ENCODE measurements around the gene SZRD1. TPM values are rescaled to one million over a fixed set of nuclear protein-coding genes. Genes with fewer than 3 reads are reported as not detected.

SZRD1 gene
- total RNA-seq, 4 donors from 2014 or later = 24.4 to 126 (median 47.2) TPM

DNA sequence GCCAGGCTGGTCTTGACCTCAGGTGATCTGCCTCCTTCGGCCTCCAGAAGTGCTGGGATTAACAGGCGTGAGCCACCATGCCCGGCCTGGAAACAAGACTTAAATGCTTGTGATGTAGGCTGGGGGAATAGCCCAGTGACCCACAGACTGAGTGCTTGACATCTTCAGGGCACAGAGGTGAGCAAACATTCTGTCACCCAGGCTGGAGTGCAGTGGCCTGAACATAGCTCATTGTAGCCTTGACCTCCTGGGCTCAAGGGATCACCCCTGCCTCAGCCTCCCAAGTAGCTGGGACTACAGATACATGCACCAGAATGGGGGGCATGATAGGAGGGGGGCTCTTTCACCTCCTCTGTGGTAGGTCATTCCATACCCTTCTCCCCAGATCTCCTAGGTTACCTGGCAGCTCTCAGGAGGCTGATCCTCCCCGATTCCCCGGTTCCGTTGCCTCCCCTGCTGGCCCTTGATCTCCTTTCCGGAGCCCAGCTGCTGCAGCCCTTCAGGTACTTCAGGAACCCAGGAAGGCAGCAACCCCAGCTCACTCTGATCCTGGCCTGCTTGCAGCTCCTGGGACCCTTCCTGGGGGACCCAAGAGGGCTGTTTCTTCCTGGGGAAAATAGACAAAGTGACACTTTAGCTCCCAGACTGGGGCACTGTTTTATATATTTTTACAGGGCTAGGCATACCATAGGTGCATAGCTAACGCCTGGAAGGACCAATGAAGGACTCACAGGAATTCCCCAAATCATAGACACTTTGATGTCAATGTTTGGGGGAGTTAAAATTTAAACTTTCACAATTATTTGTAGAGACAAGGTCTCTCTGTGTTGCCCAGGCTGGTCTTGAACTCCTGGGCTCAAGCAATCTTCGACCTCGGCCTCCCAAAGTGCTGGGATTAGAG is 58.3 kb downstream of the SZRD1 start:
- intact Hi-C loops (cut with DNase I; ENCODE audit: low total_unique reads) = no loop called here
- H3K9me3 ChIP-seq = no peaks in the 10 kb centered on the region
- no peak for DNase-seq
- H3K27me3 ChIP-seq = no peaks in the 10 kb centered on the region
- no peaks in the 10 kb centered on the region for H3K36me3 ChIP-seq
- H3K4me1 ChIP-seq = no peaks in the 10 kb centered on the region
- no peak overlapping the region for H3K4me3 ChIP-seq
- TF ChIP-seq POLR2A (IDR thresholded peaks at IDR 0.05) = no peak
- TF ChIP-seq, protein P1, sequence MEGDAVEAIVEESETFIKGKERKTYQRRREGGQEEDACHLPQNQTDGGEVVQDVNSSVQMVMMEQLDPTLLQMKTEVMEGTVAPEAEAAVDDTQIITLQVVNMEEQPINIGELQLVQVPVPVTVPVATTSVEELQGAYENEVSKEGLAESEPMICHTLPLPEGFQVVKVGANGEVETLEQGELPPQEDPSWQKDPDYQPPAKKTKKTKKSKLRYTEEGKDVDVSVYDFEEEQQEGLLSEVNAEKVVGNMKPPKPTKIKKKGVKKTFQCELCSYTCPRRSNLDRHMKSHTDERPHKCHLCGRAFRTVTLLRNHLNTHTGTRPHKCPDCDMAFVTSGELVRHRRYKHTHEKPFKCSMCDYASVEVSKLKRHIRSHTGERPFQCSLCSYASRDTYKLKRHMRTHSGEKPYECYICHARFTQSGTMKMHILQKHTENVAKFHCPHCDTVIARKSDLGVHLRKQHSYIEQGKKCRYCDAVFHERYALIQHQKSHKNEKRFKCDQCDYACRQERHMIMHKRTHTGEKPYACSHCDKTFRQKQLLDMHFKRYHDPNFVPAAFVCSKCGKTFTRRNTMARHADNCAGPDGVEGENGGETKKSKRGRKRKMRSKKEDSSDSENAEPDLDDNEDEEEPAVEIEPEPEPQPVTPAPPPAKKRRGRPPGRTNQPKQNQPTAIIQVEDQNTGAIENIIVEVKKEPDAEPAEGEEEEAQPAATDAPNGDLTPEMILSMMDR (IDR thresholded peaks at IDR 0.05) = no peak
- H3K27ac ChIP-seq = no peak overlapping the region

DNA sequence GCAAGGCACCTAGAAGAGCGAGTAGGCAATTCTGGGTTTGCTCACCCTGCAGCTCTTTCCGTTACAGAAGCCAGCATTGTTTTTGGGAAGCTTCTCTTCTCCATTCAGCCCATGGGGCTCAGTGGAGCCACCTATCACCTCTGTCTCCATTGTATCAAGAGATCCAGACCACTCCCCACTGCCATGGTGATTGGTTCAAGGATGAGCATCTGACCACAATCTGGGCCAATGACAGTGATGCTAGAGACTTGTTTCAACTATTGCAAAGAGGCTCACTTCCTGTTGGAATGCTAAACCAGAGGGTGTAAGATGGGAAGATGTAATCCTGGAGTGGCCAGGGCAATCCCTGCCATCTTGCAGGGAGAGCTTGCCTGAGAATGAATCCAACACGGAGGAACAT is 63.6 kb downstream of the SZRD1 start:
- no peak overlapping the region for H3K4me3 ChIP-seq
- no peak for TF ChIP-seq POLR2A (IDR thresholded peaks at IDR 0.05)
- TF ChIP-seq, protein P1 (IDR thresholded peaks at IDR 0.05) = no peak

DNA sequence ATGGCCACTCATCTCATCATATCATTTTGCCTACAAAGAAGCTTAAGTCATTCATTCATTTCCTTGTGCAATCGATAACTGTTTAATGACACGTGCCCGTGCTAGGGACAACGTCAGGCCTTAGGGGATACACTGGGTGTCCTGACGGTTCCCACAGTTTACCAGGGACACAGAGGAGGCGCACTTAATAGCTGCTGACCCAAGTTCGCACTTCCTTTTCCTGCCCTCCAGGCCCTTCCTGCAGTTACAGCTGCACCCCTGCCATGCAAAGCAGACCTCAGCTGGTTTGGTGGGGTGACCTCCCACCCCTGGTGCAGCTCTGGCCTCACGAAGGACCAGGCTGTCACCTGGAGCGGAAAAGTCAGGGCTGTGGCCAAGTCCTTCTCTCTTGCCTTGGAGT is 66.0 kb downstream of the SZRD1 start:
- no peaks in the 10 kb centered on the region for H3K9me3 ChIP-seq
- no peak for TF ChIP-seq POLR2A (IDR thresholded peaks at IDR 0.05)
- H3K4me1 ChIP-seq = no peaks in the 10 kb centered on the region
- no peak overlapping the region for H3K27ac ChIP-seq
- no peak overlapping the region for H3K4me3 ChIP-seq
- H3K36me3 ChIP-seq = no peaks in the 10 kb centered on the region
- H3K27me3 ChIP-seq = no peaks in the 10 kb centered on the region
- DNase-seq = no peak
- intact Hi-C loops (cut with DNase I; ENCODE audit: low total_unique reads) = no loop called here

More for the DNA sequence above, 63.6 kb downstream of the SZRD1 start:
- no peaks in the 10 kb centered on the region for H3K27me3 ChIP-seq
- intact Hi-C loops (cut with DNase I; ENCODE audit: low total_unique reads) = no loop called here
- no peaks in the 10 kb centered on the region for H3K4me1 ChIP-seq
- no peak for DNase-seq
- no peaks in the 10 kb centered on the region for H3K36me3 ChIP-seq
- no peaks in the 10 kb centered on the region for H3K9me3 ChIP-seq
- no peak overlapping the region for H3K27ac ChIP-seq

DNA sequence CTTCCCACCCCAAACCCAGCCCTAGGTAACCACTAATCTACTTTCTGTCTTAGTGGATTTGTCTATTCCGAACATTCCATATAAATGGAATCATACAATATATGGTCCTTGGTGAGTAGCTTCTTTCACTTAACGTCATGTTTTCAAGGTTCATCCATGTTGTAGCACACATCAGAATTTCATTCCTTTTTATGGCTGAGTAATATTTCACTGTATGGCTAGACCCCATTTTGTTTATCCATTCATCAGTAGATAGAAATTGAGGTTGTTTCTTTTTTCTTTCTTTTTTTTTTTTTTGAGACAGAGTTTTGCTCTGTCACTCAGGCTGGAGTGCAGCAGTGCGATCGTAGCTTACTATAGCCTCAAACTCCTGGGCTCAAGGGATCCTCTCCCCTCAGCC is 67.0 kb downstream of the SZRD1 start:
- Histone ChIP-seq H3K27ac (no peak overlapping the region), H3K9me3 (no peaks in the 10 kb centered on the region), H3K4me1 (no peaks in the 10 kb centered on the region), H3K4me3 (no peak overlapping the region), H3K36me3 (no peaks in the 10 kb centered on the region), H3K27me3 (no peaks in the 10 kb centered on the region)
- no peak for TF ChIP-seq POLR2A (IDR thresholded peaks at IDR 0.05)
- TF ChIP-seq, protein P1 (IDR thresholded peaks at IDR 0.05) = no peak
- DNase-seq = no peak
- intact Hi-C loops (cut with DNase I; ENCODE audit: low total_unique reads) = no loop called here

DNA sequence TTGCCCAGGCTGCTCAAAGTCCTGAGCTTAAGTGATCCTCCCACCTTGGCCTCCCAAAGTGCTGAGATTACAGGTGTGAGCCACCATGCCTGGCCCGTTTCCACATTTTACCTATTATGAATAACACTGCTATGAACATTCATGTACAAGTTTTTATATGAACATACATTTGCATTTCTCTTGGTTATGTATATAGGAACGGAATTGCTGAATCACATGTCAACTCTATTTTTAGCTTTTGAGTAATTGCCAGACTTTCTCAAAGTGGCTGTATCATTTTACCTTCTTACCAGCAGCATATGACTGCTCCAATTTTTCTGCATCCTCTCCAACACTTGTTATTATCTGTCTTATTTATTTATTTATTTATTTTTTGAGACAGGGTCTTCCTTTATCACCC is 67.5 kb downstream of the SZRD1 start:
- intact Hi-C loops (cut with DNase I; ENCODE audit: low total_unique reads) = no loop called here
- Histone ChIP-seq H3K27ac (no peak overlapping the region), H3K4me1 (no peaks in the 10 kb centered on the region), H3K27me3 (no peaks in the 10 kb centered on the region), H3K4me3 (no peak overlapping the region), H3K9me3 (no peaks in the 10 kb centered on the region), H3K36me3 (no peaks in the 10 kb centered on the region)
- TF ChIP-seq, protein P1 (IDR thresholded peaks at IDR 0.05) = no peak
- no peak for TF ChIP-seq POLR2A (IDR thresholded peaks at IDR 0.05)
- DNase-seq = no peak

Data from uterus (tissue), 4 donors.